HepG2 (cell line): ENCODE data around the gene TFCP2L1. TPM values are rescaled to one million over a fixed set of nuclear protein-coding genes. Genes with fewer than 3 reads are reported as not detected.
"Not testable (repeated sequence)": the region's sequence is repeated elsewhere in the genome, so short reads cannot be mapped to it uniquely, and the experiment has no call there.

Experiments used
- ATAC-seq: fragments of 200-7000 bp; cut with Tn5 transposase; 3 replicates; pipeline ENCODE4 v1.9.1; 2020; ENCODE audit warnings: mild to moderate bottlenecking, moderate library complexity
- BruUV-seq: library from RNA; stranded (reverse); fragments of 400-500 nt; replicated peaks from 2 replicates; lab custom pipeline; 2021; lab: Mats Ljungman, UMichigan
- CTCF ChIA-PET: fragments of 300-600 bp; formaldehyde crosslinking; extraction: SDS; loops from one replicate; lab custom pipeline; 2021; ENCODE audit warnings: low total read pairs, inconsistent platforms, low intra/inter-chr PET ratio; lab: Yijun Ruan, JAX
- POLR2A ChIA-PET: fragments of 350-600 bp; sonication (Branson Sonifier 250); formaldehyde crosslinking; loops from one replicate; lab custom pipeline; 2020; ENCODE audit warnings: antibody characterized with exemption, inconsistent platforms; lab: Yijun Ruan, JAX
- DNase-seq: peaks from one replicate; pipeline ENCODE4 v3.0.0-alpha.2; 2015; ENCODE audit warnings: low spot score
- FAIRE-seq: peaks from 3 replicates; lab custom pipeline; 2011; peaks lifted over from hg19 to GRCh38; lab: Jason Lieb, UNC
- H2AFZ ChIP-seq: one replicate; pipeline ENCODE4 v1.6.1; 2011; ENCODE audit warnings: low read length, inconsistent platforms
- H3K27ac ChIP-seq: fragments of 300-600 bp; 3 replicates; pipeline ENCODE4 v1.8.0; 2011; ENCODE audit warnings: mixed run types, mild to moderate bottlenecking, mixed read lengths, low read length, inconsistent platforms; ENCODE audit not compliant: insufficient read depth; ENCODE audit errors: extremely low read length
- H3K27me3 ChIP-seq, 2 experiments: fragments of 200-600 bp in 1 of 2; 2 replicates in 1 of 2; 3 replicates in 1 of 2; pipeline versions ENCODE4 v1.6.0 to v1.8.0; 2011; ENCODE audit warnings: low read length in 2 of 2, mild to moderate bottlenecking in 2 of 2, moderate library complexity in 2 of 2, inconsistent platforms in 1 of 2; ENCODE audit not compliant: insufficient read depth in 2 of 2, control insufficient read depth in 1 of 2
- H3K36me3 ChIP-seq, 2 experiments: fragments of 200-600 bp in 1 of 2; replicated peaks in 1 of 2; 2 replicates in 1 of 2; 3 replicates in 1 of 2; pipeline versions ENCODE4 v1.5.1 to v1.8.0; 2011; ENCODE audit warnings: low read length in 2 of 2, inconsistent platforms in 1 of 2; ENCODE audit not compliant: insufficient read depth in 2 of 2, control insufficient read depth in 1 of 2
- H3K4me1 ChIP-seq: 2 replicates; pipeline ENCODE4 v1.5.1; 2012; ENCODE audit warnings: low read length, inconsistent platforms; ENCODE audit not compliant: insufficient read depth
- H3K4me2 ChIP-seq: 2 replicates; pipeline ENCODE4 v1.6.0; 2011; ENCODE audit warnings: low read depth, low read length, inconsistent platforms
- H3K4me3 ChIP-seq, 3 experiments: fragments of 200-600 bp in 1 of 3; sonication (generic), shearing (Covaris generic) in 1 of 3; replicated peaks in 1 of 3; 2 replicates each; pipeline ENCODE4 v1.5.1; 2011 to 2016; ENCODE audit warnings: low read length in 3 of 3, inconsistent platforms in 2 of 3, low read depth in 2 of 3, mild to moderate bottlenecking in 2 of 3, control low read depth in 1 of 3, mixed read lengths in 1 of 3; ENCODE audit not compliant: insufficient read depth in 1 of 3
- H3K79me2 ChIP-seq: one replicate; pipeline ENCODE4 v1.6.1; 2011; ENCODE audit warnings: low read length, inconsistent platforms; ENCODE audit not compliant: insufficient read depth
- H3K9ac ChIP-seq: 2 replicates; pipeline ENCODE4 v1.6.0; 2011; ENCODE audit warnings: mild to moderate bottlenecking, low read depth, low read length, inconsistent platforms; ENCODE audit not compliant: insufficient read depth
- H3K9me3 ChIP-seq: 2 replicates; pipeline ENCODE4 v1.5.1; 2012; ENCODE audit warnings: mild to moderate bottlenecking, low read length
- H4K20me1 ChIP-seq: 2 replicates; pipeline ENCODE4 v1.6.0; 2011; ENCODE audit warnings: inconsistent platforms, mild to moderate bottlenecking, low read length, moderate library complexity; ENCODE audit not compliant: insufficient read depth
- FOXP1 ChIP-seq, 2 experiments: fragments of 450-650 bp in 1 of 2; IDR thresholded peaks; 2 replicates each; pipeline ENCODE4 v1.6.1; 2017 to 2018; ENCODE audit warnings: antibody characterized with exemption in 1 of 2
- IKZF4 ChIP-seq: sonication (generic); formaldehyde crosslinking; IDR thresholded peaks from 2 replicates; pipeline ENCODE4 v1.5.1; 2020; ENCODE audit warnings: borderline replicate concordance, mild to moderate bottlenecking, low read depth, missing genetic modification reagents; ENCODE audit errors: not compliant biosample characterization
- REL ChIP-seq: sonication (generic); formaldehyde crosslinking; conservative IDR thresholded peaks from 2 replicates; pipeline ENCODE4 v1.8.0; 2022; ENCODE audit warnings: mild to moderate bottlenecking, missing genetic modification reagents, moderate library complexity
- WGBS: methylation state at CpG from one replicate; pipeline ENCODE4 v1.1.6; 2017; ENCODE audit warnings: low lambda C conversion rate; 5-methylcytosine and 5-hydroxymethylcytosine counted together
- in situ Hi-C: cut with HindIII; loops from 2 replicates; pipeline ENCODE4 v1.10.0; 2017; ENCODE audit warnings: low pct_unique_long_range_greater_than_20kb; ENCODE audit not compliant: extremely low pct_ligation_motif_present
- intact Hi-C: fragments of 100-400 bp; cut with micrococcal nuclease; formaldehyde crosslinking; loops from one replicate; pipeline ENCODE4 v1.10.0; 2022; ENCODE audit not compliant: unreplicated experiment
- polyA plus RNA-seq, 8 experiments: library from polyadenylated mRNA; depleted of rRNA in 3 of 8; stranded (reverse) in 7 of 8; unstranded in 1 of 8; fragments of >200 nt; fragmentation: Illumina TruSeq in 4 of 8; extraction: Trizol in 4 of 8; gene quantifications; 2 replicates each; pipeline versions ENCODE4 v1.2.1 to v1.2.3, GENCODE V29; 2011 to 2016; ENCODE audit warnings: low read depth in 4 of 8, missing spikeins in 1 of 8, mixed read lengths in 1 of 8; ENCODE audit not compliant: insufficient read depth in 1 of 8
- total RNA-seq, 5 experiments: library from RNA; depleted of rRNA; stranded (reverse); fragments of >200 nt; fragmentation: Illumina TruSeq; extraction: Trizol; gene quantifications; 2 replicates each; pipeline ENCODE4 v1.2.3, GENCODE V29; 2016; ENCODE audit warnings: low read depth in 1 of 5
- TF ChIP-seq, protein P1 (sequence below): sonication (generic); formaldehyde crosslinking; IDR thresholded peaks from 2 replicates; pipeline ENCODE4 v1.5.1; 2020; ENCODE audit warnings: mild to moderate bottlenecking, missing genetic modification reagents, borderline replicate concordance
- TF ChIP-seq, protein P2 (sequence below): sonication (generic); formaldehyde crosslinking; conservative IDR thresholded peaks from 2 replicates; pipeline ENCODE4 v1.4.0; 2020; ENCODE audit warnings: mild to moderate bottlenecking, missing genetic modification reagents, moderate library complexity

TFCP2L1 gene
- total and polyA plus RNA-seq, 2 of the 13 experiments (the other 11 are each of a cell fraction or from before 2014, with no cell fraction given), result under 0.01 TPM; not detected in 1

DNA sequence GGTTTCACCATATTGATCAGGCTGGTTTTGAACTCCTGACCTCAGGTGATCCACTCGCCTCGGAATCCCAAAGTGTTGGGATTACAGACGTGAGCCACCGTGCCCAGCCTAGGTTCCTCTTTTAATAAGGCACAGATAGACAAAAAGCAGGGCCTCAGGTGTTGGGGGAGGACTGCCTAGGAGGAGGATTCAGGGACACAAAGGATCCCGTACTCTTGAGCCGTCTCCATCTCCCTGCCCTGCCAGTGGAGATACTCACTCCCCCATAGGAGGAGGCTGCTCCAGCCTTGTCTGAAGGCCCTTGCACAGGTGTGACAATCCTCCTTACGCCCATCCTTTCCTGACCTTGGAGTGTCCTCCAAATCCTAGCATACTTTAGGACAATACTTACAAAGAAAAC lies 32.0 kb upstream of the TFCP2L1 start (continued):
- no peak for TF ChIP-seq REL (CRISPR knock-in tag)
- TF ChIP-seq, protein P1, sequence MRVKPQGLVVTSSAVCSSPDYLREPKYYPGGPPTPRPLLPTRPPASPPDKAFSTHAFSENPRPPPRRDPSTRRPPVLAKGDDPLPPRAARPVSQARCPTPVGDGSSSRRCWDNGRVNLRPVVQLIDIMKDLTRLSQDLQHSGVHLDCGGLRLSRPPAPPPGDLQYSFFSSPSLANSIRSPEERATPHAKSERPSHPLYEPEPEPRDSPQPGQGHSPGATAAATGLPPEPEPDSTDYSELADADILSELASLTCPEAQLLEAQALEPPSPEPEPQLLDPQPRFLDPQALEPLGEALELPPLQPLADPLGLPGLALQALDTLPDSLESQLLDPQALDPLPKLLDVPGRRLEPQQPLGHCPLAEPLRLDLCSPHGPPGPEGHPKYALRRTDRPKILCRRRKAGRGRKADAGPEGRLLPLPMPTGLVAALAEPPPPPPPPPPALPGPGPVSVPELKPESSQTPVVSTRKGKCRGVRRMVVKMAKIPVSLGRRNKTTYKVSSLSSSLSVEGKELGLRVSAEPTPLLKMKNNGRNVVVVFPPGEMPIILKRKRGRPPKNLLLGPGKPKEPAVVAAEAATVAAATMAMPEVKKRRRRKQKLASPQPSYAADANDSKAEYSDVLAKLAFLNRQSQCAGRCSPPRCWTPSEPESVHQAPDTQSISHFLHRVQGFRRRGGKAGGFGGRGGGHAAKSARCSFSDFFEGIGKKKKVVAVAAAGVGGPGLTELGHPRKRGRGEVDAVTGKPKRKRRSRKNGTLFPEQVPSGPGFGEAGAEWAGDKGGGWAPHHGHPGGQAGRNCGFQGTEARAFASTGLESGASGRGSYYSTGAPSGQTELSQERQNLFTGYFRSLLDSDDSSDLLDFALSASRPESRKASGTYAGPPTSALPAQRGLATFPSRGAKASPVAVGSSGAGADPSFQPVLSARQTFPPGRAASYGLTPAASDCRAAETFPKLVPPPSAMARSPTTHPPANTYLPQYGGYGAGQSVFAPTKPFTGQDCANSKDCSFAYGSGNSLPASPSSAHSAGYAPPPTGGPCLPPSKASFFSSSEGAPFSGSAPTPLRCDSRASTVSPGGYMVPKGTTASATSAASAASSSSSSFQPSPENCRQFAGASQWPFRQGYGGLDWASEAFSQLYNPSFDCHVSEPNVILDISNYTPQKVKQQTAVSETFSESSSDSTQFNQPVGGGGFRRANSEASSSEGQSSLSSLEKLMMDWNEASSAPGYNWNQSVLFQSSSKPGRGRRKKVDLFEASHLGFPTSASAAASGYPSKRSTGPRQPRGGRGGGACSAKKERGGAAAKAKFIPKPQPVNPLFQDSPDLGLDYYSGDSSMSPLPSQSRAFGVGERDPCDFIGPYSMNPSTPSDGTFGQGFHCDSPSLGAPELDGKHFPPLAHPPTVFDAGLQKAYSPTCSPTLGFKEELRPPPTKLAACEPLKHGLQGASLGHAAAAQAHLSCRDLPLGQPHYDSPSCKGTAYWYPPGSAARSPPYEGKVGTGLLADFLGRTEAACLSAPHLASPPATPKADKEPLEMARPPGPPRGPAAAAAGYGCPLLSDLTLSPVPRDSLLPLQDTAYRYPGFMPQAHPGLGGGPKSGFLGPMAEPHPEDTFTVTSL, result no peak
- TF ChIP-seq FOXP1 (IDR thresholded peaks at IDR 0.05), result no peak
- no peak for TF ChIP-seq FOXP1 (CRISPR knock-in tag; IDR thresholded peaks at IDR 0.05)
- no peak for TF ChIP-seq IKZF4 (CRISPR knock-in tag)
- TF ChIP-seq, protein P2, sequence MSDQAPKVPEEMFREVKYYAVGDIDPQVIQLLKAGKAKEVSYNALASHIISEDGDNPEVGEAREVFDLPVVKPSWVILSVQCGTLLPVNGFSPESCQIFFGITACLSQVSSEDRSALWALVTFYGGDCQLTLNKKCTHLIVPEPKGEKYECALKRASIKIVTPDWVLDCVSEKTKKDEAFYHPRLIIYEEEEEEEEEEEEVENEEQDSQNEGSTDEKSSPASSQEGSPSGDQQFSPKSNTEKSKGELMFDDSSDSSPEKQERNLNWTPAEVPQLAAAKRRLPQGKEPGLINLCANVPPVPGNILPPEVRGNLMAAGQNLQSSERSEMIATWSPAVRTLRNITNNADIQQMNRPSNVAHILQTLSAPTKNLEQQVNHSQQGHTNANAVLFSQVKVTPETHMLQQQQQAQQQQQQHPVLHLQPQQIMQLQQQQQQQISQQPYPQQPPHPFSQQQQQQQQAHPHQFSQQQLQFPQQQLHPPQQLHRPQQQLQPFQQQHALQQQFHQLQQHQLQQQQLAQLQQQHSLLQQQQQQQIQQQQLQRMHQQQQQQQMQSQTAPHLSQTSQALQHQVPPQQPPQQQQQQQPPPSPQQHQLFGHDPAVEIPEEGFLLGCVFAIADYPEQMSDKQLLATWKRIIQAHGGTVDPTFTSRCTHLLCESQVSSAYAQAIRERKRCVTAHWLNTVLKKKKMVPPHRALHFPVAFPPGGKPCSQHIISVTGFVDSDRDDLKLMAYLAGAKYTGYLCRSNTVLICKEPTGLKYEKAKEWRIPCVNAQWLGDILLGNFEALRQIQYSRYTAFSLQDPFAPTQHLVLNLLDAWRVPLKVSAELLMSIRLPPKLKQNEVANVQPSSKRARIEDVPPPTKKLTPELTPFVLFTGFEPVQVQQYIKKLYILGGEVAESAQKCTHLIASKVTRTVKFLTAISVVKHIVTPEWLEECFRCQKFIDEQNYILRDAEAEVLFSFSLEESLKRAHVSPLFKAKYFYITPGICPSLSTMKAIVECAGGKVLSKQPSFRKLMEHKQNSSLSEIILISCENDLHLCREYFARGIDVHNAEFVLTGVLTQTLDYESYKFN (CRISPR knock-in tag), result no peak

DNA sequence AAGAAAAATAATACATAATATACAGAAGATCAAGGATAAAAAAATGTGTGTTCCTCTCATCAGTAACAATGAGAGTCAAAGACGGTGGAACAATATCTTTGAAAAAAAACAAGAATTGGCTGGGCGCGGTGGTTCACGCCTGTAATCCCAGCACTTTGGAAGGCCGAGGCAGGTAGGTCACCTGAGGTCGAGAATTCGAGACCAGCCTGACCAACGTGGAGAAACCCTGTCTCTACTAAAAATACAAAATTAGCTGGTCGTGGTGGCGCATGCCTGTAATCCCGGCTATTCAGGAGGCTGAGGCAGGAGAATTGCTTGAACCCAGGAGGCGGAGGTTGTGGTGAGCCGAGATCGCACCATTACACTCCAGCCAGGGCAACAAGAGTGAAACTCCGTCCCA lies 28.7 kb upstream of the TFCP2L1 start:
- H3K4me3 ChIP-seq, in situ Hi-C loops, H2AFZ ChIP-seq, H4K20me1 ChIP-seq, H3K4me1 ChIP-seq, H3K79me2 ChIP-seq, intact Hi-C loops, DNase-seq, H3K4me2 ChIP-seq, POLR2A ChIA-PET, FAIRE-seq, H3K9me3 ChIP-seq, H3K36me3 ChIP-seq, ATAC-seq, CTCF ChIA-PET, H3K9ac ChIP-seq, H3K27me3 ChIP-seq, H3K27ac ChIP-seq, BruUV-seq: not testable (repeated sequence)
- WGBS, result 53% methylated on average over 15 of the region's 15 CpGs
